Measurements from ENCODE around the gene PPP4R4. TPM values are rescaled to one million over a fixed set of nuclear protein-coding genes. Genes with fewer than 3 reads are reported as not detected.

PPP4R4 gene
- polyA plus RNA-seq, 1 of the 3 experiments (the other 2 are of a cell fraction) = 2.5 TPM

DNA sequence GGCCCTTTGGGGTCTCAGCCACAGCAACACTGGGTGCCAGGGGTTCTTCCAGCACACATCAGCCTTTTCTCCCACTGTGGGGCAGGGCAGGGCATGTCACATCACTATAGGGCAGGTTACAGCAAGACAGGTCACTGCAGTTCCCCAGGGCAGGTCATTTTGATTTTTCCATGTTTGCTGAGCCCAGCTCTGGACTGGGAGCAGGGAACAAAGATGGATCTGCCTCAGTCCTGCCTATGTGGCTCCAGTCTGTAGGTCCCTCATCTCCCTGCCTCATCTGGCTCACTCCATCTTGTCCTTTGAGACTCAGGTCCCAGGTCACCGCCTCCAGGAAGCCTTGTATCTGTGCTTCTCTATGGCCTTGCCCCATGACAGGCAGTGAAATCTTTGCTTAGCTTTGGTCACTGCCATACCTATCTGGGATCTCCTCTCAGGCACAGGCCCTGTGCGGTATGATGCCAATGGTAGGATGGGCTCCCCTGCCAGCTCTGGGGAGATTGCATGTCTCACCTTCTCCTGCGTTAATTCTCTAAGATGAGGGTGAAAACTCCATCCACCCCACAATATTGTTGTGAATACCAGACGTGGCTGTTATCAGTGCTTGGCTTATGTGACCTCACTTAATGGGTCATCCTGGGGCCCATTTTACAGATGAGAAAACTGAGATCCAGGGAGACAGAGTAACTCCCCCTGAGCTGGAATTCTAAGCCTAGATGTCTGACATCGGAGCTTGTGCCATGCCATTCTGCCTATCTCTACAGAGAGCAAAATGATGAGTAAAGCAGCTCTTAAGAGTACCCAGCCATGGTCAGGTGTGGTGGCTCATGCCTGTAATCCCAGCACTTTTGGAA, 147.5 kb downstream of the PPP4R4 start:
- DNase-seq = no peak
- Histone ChIP-seq H3K79me2 (ENCODE audit: insufficient read depth) (no peaks in the 10 kb centered on the region), H3K4me3 (ENCODE audit: low read depth in 2 of 2, low read length in 1 of 2) (no peak overlapping the region), H3F3A (replicated peaks; ENCODE audit: insufficient read depth) (peaks cover 19% of the 10 kb centered on the region), H3K9me3 (peaks cover 8% of the 10 kb centered on the region; the same call in 1 of the 2 replicates), H3K4me1 (ENCODE audit: control insufficient read depth in 1 of 2, insufficient read depth in 2 of 2, low read depth in 1 of 2, low read length in 1 of 2) (peaks cover 0 to 6% of the 10 kb centered on the region in 2 experiments; a peak in 2 of 4 replicates), H3K27me3 (ENCODE audit: insufficient read depth) (no peaks in the 10 kb centered on the region), H3K27ac (ENCODE audit: low read depth in 2 of 2, low read length in 1 of 2) (no peak overlapping the region), H2AFZ (ENCODE audit: low read depth) (no peak overlapping the region), H4K20me1 (ENCODE audit: insufficient read depth) (no peaks in the 10 kb centered on the region), H3K36me3 (replicated peaks in 1 of 2; ENCODE audit: control insufficient read depth in 1 of 2, insufficient read depth in 2 of 2, low read length in 1 of 2) (no peaks in the 10 kb centered on the region), H3K9me2 (no peaks in the 10 kb centered on the region), H3K4me2 (no peak overlapping the region), H3K9ac (no peak overlapping the region)
- WGBS (ENCODE audit: low lambda C conversion rate) = 89% methylated on average over 5 of the region's 5 CpGs
- CTCF ChIA-PET = no interaction called here
- no peak for TF ChIP-seq RFX5 (IDR thresholded peaks at IDR 0.05; ENCODE audit: low read length)
- TF ChIP-seq FOXJ3 (CRISPR knock-in tag; IDR thresholded peaks at IDR 0.05) = no peak
- TF ChIP-seq, protein P1, sequence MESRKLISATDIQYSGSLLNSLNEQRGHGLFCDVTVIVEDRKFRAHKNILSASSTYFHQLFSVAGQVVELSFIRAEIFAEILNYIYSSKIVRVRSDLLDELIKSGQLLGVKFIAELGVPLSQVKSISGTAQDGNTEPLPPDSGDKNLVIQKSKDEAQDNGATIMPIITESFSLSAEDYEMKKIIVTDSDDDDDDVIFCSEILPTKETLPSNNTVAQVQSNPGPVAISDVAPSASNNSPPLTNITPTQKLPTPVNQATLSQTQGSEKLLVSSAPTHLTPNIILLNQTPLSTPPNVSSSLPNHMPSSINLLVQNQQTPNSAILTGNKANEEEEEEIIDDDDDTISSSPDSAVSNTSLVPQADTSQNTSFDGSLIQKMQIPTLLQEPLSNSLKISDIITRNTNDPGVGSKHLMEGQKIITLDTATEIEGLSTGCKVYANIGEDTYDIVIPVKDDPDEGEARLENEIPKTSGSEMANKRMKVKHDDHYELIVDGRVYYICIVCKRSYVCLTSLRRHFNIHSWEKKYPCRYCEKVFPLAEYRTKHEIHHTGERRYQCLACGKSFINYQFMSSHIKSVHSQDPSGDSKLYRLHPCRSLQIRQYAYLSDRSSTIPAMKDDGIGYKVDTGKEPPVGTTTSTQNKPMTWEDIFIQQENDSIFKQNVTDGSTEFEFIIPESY (IDR thresholded peaks at IDR 0.05; ENCODE audit: borderline replicate concordance, low read depth) = no peak
- no peak for TF ChIP-seq POLR2AphosphoS5 (IDR thresholded peaks at IDR 0.05; ENCODE audit: low read depth, low read length)
- no peak for TF ChIP-seq NRF1 (IDR thresholded peaks at IDR 0.05; ENCODE audit: low read depth, low read length)
- no peak for TF ChIP-seq YY1 (IDR thresholded peaks at IDR 0.05; ENCODE audit: low read depth)
- TF ChIP-seq JUND (IDR thresholded peaks at IDR 0.05) = no peak
- TF ChIP-seq, protein P2, sequence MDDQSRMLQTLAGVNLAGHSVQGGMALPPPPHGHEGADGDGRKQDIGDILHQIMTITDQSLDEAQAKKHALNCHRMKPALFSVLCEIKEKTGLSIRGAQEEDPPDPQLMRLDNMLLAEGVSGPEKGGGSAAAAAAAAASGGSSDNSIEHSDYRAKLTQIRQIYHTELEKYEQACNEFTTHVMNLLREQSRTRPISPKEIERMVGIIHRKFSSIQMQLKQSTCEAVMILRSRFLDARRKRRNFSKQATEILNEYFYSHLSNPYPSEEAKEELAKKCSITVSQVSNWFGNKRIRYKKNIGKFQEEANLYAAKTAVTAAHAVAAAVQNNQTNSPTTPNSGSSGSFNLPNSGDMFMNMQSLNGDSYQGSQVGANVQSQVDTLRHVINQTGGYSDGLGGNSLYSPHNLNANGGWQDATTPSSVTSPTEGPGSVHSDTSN (IDR thresholded peaks at IDR 0.05) = no peak
- no peak for TF ChIP-seq SIN3A (IDR thresholded peaks at IDR 0.05; ENCODE audit: borderline replicate concordance, low read depth, low read length)
- TF ChIP-seq TEAD4 (IDR thresholded peaks at IDR 0.05; ENCODE audit: borderline replicate concordance, insufficient read depth) = no peak
- no peak for TF ChIP-seq FOXM1 (IDR thresholded peaks at IDR 0.05; ENCODE audit: low read depth)
- no peak for TF ChIP-seq TCF12 (IDR thresholded peaks at IDR 0.05)
- no peak for TF ChIP-seq RCOR1 (IDR thresholded peaks at IDR 0.05; ENCODE audit: low read length)
- TF ChIP-seq GABPA (IDR thresholded peaks at IDR 0.05; ENCODE audit: low read depth) = no peak
- TF ChIP-seq MXI1 (IDR thresholded peaks at IDR 0.05; ENCODE audit: low read depth, low read length) = no peak
- no peak for TF ChIP-seq FOSL2 (IDR thresholded peaks at IDR 0.05; ENCODE audit: borderline replicate concordance, low read depth)
- TF ChIP-seq, protein P3, sequence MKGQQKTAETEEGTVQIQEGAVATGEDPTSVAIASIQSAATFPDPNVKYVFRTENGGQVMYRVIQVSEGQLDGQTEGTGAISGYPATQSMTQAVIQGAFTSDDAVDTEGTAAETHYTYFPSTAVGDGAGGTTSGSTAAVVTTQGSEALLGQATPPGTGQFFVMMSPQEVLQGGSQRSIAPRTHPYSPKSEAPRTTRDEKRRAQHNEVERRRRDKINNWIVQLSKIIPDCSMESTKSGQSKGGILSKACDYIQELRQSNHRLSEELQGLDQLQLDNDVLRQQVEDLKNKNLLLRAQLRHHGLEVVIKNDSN (IDR thresholded peaks at IDR 0.05; ENCODE audit: borderline replicate concordance, low read depth) = no peak
- TF ChIP-seq ELF1 (IDR thresholded peaks at IDR 0.05) = no peak
- POLR2A ChIA-PET = no interaction called here
